H1 (cell line): ENCODE data around the gene PAX6. TPM values are rescaled to one million over a fixed set of nuclear protein-coding genes. Genes with fewer than 3 reads are reported as not detected.
A peak's percentile ranks its signal among the peaks of the same experiment; 100 is the strongest.

Experiments
- CTCF ChIA-PET: fragments of 300-600 bp; sonication (Branson Sonifier 250); formaldehyde crosslinking; loops from one replicate; lab custom pipeline; 2021; ENCODE audit not compliant: partially characterized antibody; lab: Charles Lee
- POLR2A ChIA-PET: fragments of 300-600 bp; sonication (Branson Sonifier 250); formaldehyde crosslinking; loops from one replicate; lab custom pipeline; 2021; ENCODE audit warnings: inconsistent platforms; ENCODE audit not compliant: partially characterized antibody; lab: Charles Lee
- DNase-seq, 2 experiments: peaks; one replicate each; pipeline versions ENCODE4 v3.0.0 to v3.0.0-alpha.2; 2010 to 2022; ENCODE audit warnings: low spot score in 2 of 2, low read depth in 1 of 2, mixed read lengths in 1 of 2
- FAIRE-seq: peaks from 2 replicates; lab custom pipeline; 2011; peaks lifted over from hg19 to GRCh38; lab: Jason Lieb, UNC
- H2AFZ ChIP-seq: 2 replicates; pipeline ENCODE4 v1.8.1; 2012; ENCODE audit warnings: low read length, inconsistent platforms
- H2AK5ac ChIP-seq: 2 replicates; pipeline ENCODE4 v1.6.1; 2013; ENCODE audit warnings: low read depth, low read length
- H2BK120ac ChIP-seq: replicated peaks from 2 replicates; pipeline ENCODE3; 2013; ENCODE audit warnings: low read depth, low read length, inconsistent platforms
- H2BK12ac ChIP-seq: 2 replicates; pipeline ENCODE4 v1.6.1; 2013; ENCODE audit warnings: low read depth, low read length
- H2BK15ac ChIP-seq: 2 replicates; pipeline ENCODE4 v1.6.1; 2013; ENCODE audit warnings: low read length
- H2BK20ac ChIP-seq: 2 replicates; pipeline ENCODE4 v1.6.1; 2013; ENCODE audit warnings: low read length
- H2BK5ac ChIP-seq: 2 replicates; pipeline ENCODE4 v1.6.1; 2013; ENCODE audit warnings: low read depth, low read length
- H3K14ac ChIP-seq: 2 replicates; pipeline ENCODE4 v1.6.1; 2013; ENCODE audit warnings: inconsistent platforms; ENCODE audit not compliant: insufficient read length
- H3K18ac ChIP-seq: 2 replicates; pipeline ENCODE4 v1.6.1; 2013; ENCODE audit warnings: low read length; ENCODE audit errors: extremely low read depth
- H3K23ac ChIP-seq: 2 replicates; pipeline ENCODE4 v1.6.1; 2013; ENCODE audit warnings: inconsistent platforms; ENCODE audit not compliant: insufficient read length
- H3K23me2 ChIP-seq: 2 replicates; pipeline ENCODE4 v1.6.1; 2013; ENCODE audit warnings: low read depth, low read length
- H3K27ac ChIP-seq: 2 replicates; pipeline ENCODE4 v1.6.1; 2011; ENCODE audit warnings: low read depth, low read length, inconsistent platforms
- H3K27me3 ChIP-seq, 4 experiments: replicated peaks in 1 of 4; 1 replicate in 1 of 4; 2 replicates in 3 of 4; pipeline versions ENCODE4 v1.6.1 to v1.8.1; 2011 to 2013; ENCODE audit warnings: low read length in 3 of 4, mild to moderate bottlenecking in 3 of 4, inconsistent platforms in 2 of 4, mixed read lengths in 2 of 4, moderate library complexity in 1 of 4; ENCODE audit not compliant: control insufficient read depth in 3 of 4, insufficient read depth in 3 of 4; ENCODE audit errors: extremely low read depth in 1 of 4
- H3K36me3 ChIP-seq, 4 experiments: 2 replicates each; pipeline versions ENCODE4 v1.6.1 to v1.8.1; 2011 to 2013; ENCODE audit warnings: mild to moderate bottlenecking in 4 of 4, low read length in 3 of 4, moderate library complexity in 2 of 4, control low read depth in 1 of 4, inconsistent platforms in 1 of 4; ENCODE audit not compliant: insufficient read depth in 4 of 4, control insufficient read depth in 2 of 4
- H3K4ac ChIP-seq: replicated peaks from 2 replicates; pipeline ENCODE3; 2013; ENCODE audit warnings: low read length, low read depth, mixed read lengths, inconsistent platforms; ENCODE audit not compliant: insufficient read length
- H3K4me1 ChIP-seq, 4 experiments: replicated peaks in 1 of 4; 1 replicate in 1 of 4; 2 replicates in 3 of 4; pipeline versions ENCODE4 v1.6.1 to v1.8.1; 2011 to 2013; ENCODE audit warnings: low read length in 3 of 4, inconsistent platforms in 2 of 4, mixed read lengths in 1 of 4; ENCODE audit not compliant: insufficient read depth in 4 of 4, control insufficient read depth in 3 of 4
- H3K4me2 ChIP-seq, 2 experiments: 2 replicates each; pipeline versions ENCODE4 v1.6.1 to v1.8.1; 2011 to 2013; ENCODE audit warnings: low read depth in 2 of 2, low read length in 2 of 2, control low read depth in 1 of 2, inconsistent platforms in 1 of 2, mild to moderate bottlenecking in 1 of 2; ENCODE audit not compliant: insufficient read depth in 1 of 2
- H3K4me3 ChIP-seq, 4 experiments: fragments of 200-600, 300-600 bp in 1 of 4; sonication (generic), shearing (Covaris generic), sonication (Bioruptor Twin) in 1 of 4; 2 replicates each; pipeline versions ENCODE4 v1.5.1 to v1.8.1; 2011 to 2016; ENCODE audit warnings: low read length in 4 of 4, low read depth in 3 of 4, control low read depth in 2 of 4, inconsistent platforms in 2 of 4, mild to moderate bottlenecking in 2 of 4, mixed read lengths in 1 of 4, moderate library complexity in 1 of 4; ENCODE audit not compliant: insufficient read depth in 2 of 4; ENCODE audit errors: extremely low read depth in 1 of 4
- H3K56ac ChIP-seq: replicated peaks from 2 replicates; pipeline ENCODE3; 2013; ENCODE audit warnings: low read depth, mild to moderate bottlenecking, mixed read lengths, low read length, inconsistent platforms; ENCODE audit not compliant: insufficient read length
- H3K79me1 ChIP-seq: 2 replicates; pipeline ENCODE4 v1.6.1; 2013; ENCODE audit warnings: low read depth, low read length, control low read depth
- H3K79me2 ChIP-seq, 2 experiments: 2 replicates each; pipeline versions ENCODE4 v1.6.1 to v1.8.1; 2012 to 2013; ENCODE audit warnings: low read length in 2 of 2, mild to moderate bottlenecking in 2 of 2, inconsistent platforms in 1 of 2; ENCODE audit not compliant: insufficient read depth in 2 of 2, control insufficient read depth in 1 of 2
- H3K9ac ChIP-seq, 4 experiments: replicated peaks in 1 of 4; 1 replicate in 1 of 4; 2 replicates in 3 of 4; pipeline versions ENCODE4 v1.6.1 to v1.8.1; 2011 to 2013; ENCODE audit warnings: low read depth in 3 of 4, low read length in 3 of 4, control low read depth in 2 of 4, mild to moderate bottlenecking in 2 of 4, moderate library complexity in 2 of 4, inconsistent platforms in 1 of 4; ENCODE audit errors: extremely low read depth in 1 of 4
- H3K9me3 ChIP-seq, 2 experiments: 2 replicates each; pipeline versions ENCODE4 v1.6.1 to v1.8.1; 2012 to 2013; ENCODE audit warnings: mild to moderate bottlenecking in 2 of 2, moderate library complexity in 2 of 2, control low read depth in 1 of 2, inconsistent platforms in 1 of 2, low read depth in 1 of 2, low read length in 1 of 2, mixed read lengths in 1 of 2; ENCODE audit not compliant: insufficient read depth in 2 of 2
- H4K20me1 ChIP-seq, 2 experiments: replicated peaks in 1 of 2; 2 replicates each; pipeline versions ENCODE3 to v1.8.1; 2011 to 2013; ENCODE audit warnings: inconsistent platforms in 2 of 2, low read length in 2 of 2, mild to moderate bottlenecking in 1 of 2; ENCODE audit not compliant: insufficient read depth in 2 of 2, control insufficient read depth in 1 of 2
- H4K5ac ChIP-seq: 2 replicates; pipeline ENCODE4 v1.6.1; 2013; ENCODE audit warnings: low read length, low read depth, mixed read lengths, inconsistent platforms; ENCODE audit not compliant: insufficient read length
- H4K8ac ChIP-seq: 2 replicates; pipeline ENCODE4 v1.8.0; 2013; ENCODE audit warnings: mild to moderate bottlenecking, moderate library complexity, low read length, inconsistent platforms; ENCODE audit not compliant: insufficient read depth; ENCODE audit errors: extremely low read depth
- H4K91ac ChIP-seq: replicated peaks from 2 replicates; pipeline ENCODE3; 2013; ENCODE audit warnings: low read length, mixed read lengths, inconsistent platforms; ENCODE audit not compliant: insufficient read length
- CBX8 ChIP-seq: fragments of 300-800, 300-1000 bp; sonication (generic); IDR thresholded peaks from 2 replicates; pipeline ENCODE4 v1.7.1; 2016; ENCODE audit warnings: low read depth, low read length, borderline replicate concordance
- EZH2 ChIP-seq: fragments of 200-600 bp; sonication (generic); IDR thresholded peaks from 2 replicates; pipeline ENCODE4 v1.7.1; 2012; ENCODE audit warnings: low read depth, mild to moderate bottlenecking, moderate library complexity, low read length, inconsistent platforms; ENCODE audit not compliant: severe bottlenecking
- TEAD4 ChIP-seq: IDR thresholded peaks from 2 replicates; pipeline ENCODE4 v1.6.1; 2012; ENCODE audit warnings: low read depth, low read length, inconsistent platforms, mixed read lengths
- WGBS, 2 experiments: shearing (Covaris generic) in 1 of 2; methylation state at CpG; one replicate each; pipeline versions ENCODE4 v1.1.6 to v1.1.7; 2013 to 2015; ENCODE audit warnings: low lambda C conversion rate in 2 of 2, mixed read lengths in 2 of 2, inconsistent platforms in 1 of 2, low coverage in 1 of 2, missing lambda C conversion rate in 1 of 2; ENCODE audit not compliant: insufficient replicate concordance in 2 of 2, insufficient coverage in 1 of 2, insufficient read length in 1 of 2; ENCODE audit errors: extremely low coverage in 1 of 2, missing lambda C conversion rate in 1 of 2; 5-methylcytosine and 5-hydroxymethylcytosine counted together
- polyA plus RNA-seq, 7 experiments: library from polyadenylated mRNA; depleted of rRNA in 3 of 7; stranded (reverse) in 5 of 7; unstranded in 2 of 7; fragments of >200 nt in 5 of 7; fragments of 200-250 nt in 2 of 7; gene quantifications; 1 replicate in 5 of 7; 2 replicates in 1 of 7; 4 replicates in 1 of 7; pipeline versions ENCODE4 v1.2.1 to v1.2.3, GENCODE V29; 2011 to 2013; ENCODE audit warnings: missing spikeins in 2 of 7, mixed read lengths in 2 of 7
- total RNA-seq: library from RNA; stranded (reverse); fragmentation: NEBNext Ultra II Directional; extraction: Animal tissue kit (Norgen Biotek cat#: 25700); gene quantifications from 2 replicates; pipeline ENCODE4 v1.2.1, GENCODE V29; 2021

The PAX6 gene
- total and polyA plus RNA-seq, 2 of the 8 experiments (the other 6 are each of a cell fraction or from before 2014, with no cell fraction given), result 0.30 to 0.65 TPM

DNA sequence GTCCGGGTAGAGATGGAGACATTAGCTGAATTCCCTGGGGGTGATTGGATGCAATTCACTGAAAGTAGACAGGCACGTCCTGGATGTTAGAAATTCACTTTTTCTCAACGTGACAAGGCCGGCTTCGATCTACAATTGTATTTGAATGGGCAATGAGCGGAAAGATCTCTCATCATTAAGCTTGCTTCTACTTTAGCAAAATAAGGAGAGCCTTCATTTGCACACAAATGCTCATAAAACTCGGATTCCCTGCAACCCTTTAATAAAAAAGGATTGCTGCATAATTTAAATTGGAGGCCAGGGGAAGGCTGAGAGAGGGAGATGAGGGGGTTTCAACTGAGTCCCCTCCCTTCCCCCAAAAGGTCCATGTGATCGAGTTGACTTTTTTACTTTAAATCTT is 10.6 kb upstream of the PAX6 start:
- H3K4me3 ChIP-seq, result peak overlapping the region in 1 of 4 experiments; percentile 28; a peak in 1 of 8 replicates
- CTCF ChIA-PET, result interaction anchor here (0.5 to 11.4 kb wide), 7 partner anchors 15 to 557 kb away, joined by 3 to 88 read pairs (median 36); no protein-coding TSS in a partner anchor

More for the DNA sequence above, 10.6 kb upstream of the PAX6 start:
- Histone ChIP-seq H4K8ac (no peak overlapping the region), H4K20me1 (peaks cover 0 to 11% of the 10 kb centered on the region in 2 experiments), H4K91ac (no peak overlapping the region), H3K23me2 (peaks cover 12% of the 10 kb centered on the region; the same call in 1 of the 2 replicates), H3K23ac (no peak overlapping the region), H3K79me2 (no peaks in the 10 kb centered on the region), H3K4me1 (peaks cover 16 to 74% (median 46%) of the 10 kb centered on the region in 4 experiments), H3K4ac (no peak overlapping the region), H3K9me3 (no peaks in the 10 kb centered on the region), H2AK5ac (no peak overlapping the region), H3K4me2 (peak overlapping the region; percentile 20 to 38; a peak in 2 of 4 replicates), H3K18ac (no peak overlapping the region), H3K56ac (no peak overlapping the region), H3K27ac (no peak overlapping the region), H3K14ac (no peak overlapping the region), H2BK20ac (no peak overlapping the region), H2BK5ac (no peak overlapping the region), H2AFZ (no peak overlapping the region), H3K36me3 (no peaks in the 10 kb centered on the region; a peak in 1 of 8 replicates)
- no peak for FAIRE-seq
- peak; percentile 76; the same call in 1 of the 2 replicates for TF ChIP-seq CBX8
- peak; percentile 19 for TF ChIP-seq EZH2
- no peak for TF ChIP-seq TEAD4
- TF ChIP-seq, all 59 proteins: peak for 2
- peaks cover 62 to 99% (median 93%) of the 10 kb centered on the region in 4 experiments for H3K27me3 ChIP-seq
- no peak overlapping the region for H2BK120ac ChIP-seq
- H2BK12ac ChIP-seq, result 0 out of 2 replicates have a peak overlapping the region, but pooled peaks have one; percentile 5
- no peak overlapping the region for H4K5ac ChIP-seq
- POLR2A ChIA-PET, result interaction anchor here (1.4 to 3.6 kb wide), 4 partner anchors 9 to 23 kb away, joined by 3 to 11 read pairs (median 8); partner anchors contain the start of gene PAX6
- WGBS, 2 experiments, result 2% methylated on average over 8 of the region's 8 CpGs; no CpG with 5 or more reads in 1 of the 2 experiments
- no peaks in the 10 kb centered on the region for H3K79me1 ChIP-seq
- no peak for DNase-seq
- H2BK15ac ChIP-seq, result no peak overlapping the region
- H3K9ac ChIP-seq, result no peak overlapping the region
